Measurements from ENCODE around the gene MAP9. TPM values are rescaled to one million over a fixed set of nuclear protein-coding genes. Genes with fewer than 3 reads are reported as not detected.
A peak's percentile ranks its signal among the peaks of the same experiment; 100 is the strongest.
"Not testable (repeated sequence)": the region's sequence is repeated elsewhere in the genome, so short reads cannot be mapped to it uniquely, and the experiment has no call there.

MAP9 gene
- total RNA-seq, 1 donor = 3.5 TPM

DNA sequence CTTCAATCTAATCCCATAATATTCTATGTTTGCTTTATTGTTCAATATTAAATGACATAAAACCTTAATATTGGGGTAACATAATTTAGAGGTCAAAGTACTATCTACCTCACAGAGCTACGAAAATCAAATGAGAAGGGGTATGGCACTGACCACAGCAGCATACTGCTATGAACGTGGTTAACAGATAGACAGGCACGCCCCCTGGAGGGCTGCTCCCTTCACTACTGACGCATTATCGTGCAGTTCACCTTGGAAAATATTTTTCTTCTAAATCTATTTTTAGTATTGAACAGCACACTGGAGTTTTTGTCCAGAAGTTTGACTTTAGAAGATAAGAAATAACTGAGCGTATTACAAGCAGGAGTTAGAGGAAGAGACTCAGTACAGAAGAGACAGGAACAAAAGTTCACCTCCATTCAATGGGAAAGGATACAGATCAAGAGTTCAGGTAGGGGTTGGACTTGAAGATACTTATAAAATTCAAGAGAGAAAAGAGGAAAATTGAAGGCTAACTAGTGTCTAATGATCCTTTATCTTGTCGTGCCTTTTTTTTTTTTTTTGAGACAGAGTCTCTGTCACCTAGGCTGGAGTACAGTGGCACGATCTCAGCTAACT is 22.7 kb downstream of the MAP9 start:
- DNase-seq (ENCODE audit: low read depth in 2 of 3, low spot score in 2 of 3) = peak in 2 of 3 donors; percentile 22 to 55

DNA sequence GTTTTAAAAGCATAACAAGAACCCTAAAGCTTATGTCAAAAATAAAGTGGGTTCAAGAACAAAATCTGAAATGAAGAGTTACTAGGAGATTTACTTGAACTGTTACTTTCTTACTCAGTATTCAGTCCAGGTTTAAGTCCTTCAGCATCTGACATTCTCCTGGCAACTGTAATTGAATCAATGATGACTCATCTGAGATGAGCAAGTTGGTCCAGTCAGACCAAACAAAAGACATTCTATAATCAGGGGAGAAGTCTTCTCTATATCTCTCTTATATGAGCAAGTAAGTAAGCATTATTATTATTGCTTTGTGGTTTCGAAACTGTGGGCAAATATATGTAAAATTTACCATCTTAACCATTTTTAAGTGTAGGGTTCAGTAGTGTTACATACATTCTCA is 34.6 kb downstream of the MAP9 start:
- no peak for DNase-seq (ENCODE audit: low read depth in 2 of 3, low spot score in 2 of 3)

DNA sequence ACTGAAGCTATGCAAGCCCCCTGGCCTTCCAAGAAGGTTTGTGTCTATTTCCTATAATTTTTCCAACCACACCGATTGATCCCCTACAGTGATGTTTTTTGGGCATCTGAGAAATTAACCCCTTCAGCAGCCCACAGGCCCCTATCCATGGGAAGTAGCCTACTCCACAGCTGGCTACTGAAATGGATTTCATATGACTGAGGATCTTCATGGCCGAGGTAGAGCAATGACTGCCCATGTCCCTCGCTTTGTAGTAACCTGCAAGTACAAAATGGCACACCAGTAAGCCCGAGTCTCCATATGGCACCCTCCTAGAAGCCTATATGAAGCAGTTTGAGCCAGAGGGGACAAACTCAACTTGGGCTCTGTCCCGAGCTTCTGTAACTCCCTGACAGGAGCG is 36.8 kb downstream of the MAP9 start:
- no peak for DNase-seq (ENCODE audit: low read depth in 2 of 3, low spot score in 2 of 3)

DNA sequence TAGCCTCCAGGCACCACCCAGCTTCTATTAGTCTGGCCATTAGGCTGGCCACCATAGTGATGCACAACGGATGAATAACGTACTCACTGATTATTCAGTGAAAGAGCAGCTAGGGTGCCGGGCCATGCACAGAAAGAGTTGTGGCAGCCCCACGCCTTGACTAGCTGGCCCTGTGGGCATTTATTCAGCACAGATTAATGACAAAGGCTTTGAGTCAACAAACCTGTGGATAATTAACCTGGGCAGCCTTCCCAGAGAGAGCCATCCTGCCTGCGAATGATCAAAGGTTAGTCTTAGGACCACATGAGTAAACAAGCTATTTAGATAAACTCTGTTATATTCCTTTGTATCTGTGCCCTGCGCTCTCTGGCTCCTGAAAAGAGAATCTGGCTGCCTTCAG is 37.2 kb downstream of the MAP9 start:
- no peak for DNase-seq (ENCODE audit: low read depth in 2 of 3, low spot score in 2 of 3)

DNA sequence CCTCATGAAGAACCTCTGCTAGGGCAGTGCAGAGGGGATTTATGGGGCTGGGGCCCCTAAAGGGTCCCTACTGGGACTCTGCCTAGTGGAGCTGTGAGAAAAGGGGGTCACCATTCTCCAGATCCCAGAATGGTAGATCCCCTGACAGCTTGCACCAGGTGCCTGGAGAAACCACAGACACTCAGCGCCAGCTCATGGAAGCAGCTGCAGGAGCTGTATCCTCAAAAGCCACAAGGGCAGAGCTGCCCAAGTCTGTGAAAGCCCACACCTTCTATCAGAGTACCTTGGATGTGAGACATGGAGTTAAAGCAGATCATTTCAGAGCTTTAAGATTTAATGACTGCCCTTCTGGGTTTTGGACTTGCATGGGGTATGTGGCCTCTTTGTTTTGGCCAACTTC is 38.6 kb downstream of the MAP9 start:
- no peak for DNase-seq (ENCODE audit: low read depth in 2 of 3, low spot score in 2 of 3)

DNA sequence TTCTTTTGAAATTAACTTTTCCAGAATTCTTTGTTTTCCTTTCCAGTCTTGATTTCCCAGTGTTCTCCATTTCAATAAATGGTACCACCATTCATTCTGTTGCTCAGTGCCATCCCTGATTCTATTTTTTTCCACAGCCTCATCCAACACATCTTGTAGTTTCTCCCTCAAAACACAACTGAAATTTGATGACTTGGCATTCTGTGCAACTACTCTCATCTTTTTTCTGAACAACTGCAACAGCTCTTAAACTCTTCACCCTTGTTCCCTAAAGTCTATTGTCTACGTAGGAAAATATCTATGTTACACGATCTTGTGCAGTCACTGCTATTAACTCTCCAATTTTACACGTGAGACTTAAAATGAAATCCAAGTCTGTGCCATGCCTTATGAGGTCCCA is 40.5 kb downstream of the MAP9 start:
- no peak for DNase-seq (ENCODE audit: low read depth in 2 of 3, low spot score in 2 of 3)

DNA sequence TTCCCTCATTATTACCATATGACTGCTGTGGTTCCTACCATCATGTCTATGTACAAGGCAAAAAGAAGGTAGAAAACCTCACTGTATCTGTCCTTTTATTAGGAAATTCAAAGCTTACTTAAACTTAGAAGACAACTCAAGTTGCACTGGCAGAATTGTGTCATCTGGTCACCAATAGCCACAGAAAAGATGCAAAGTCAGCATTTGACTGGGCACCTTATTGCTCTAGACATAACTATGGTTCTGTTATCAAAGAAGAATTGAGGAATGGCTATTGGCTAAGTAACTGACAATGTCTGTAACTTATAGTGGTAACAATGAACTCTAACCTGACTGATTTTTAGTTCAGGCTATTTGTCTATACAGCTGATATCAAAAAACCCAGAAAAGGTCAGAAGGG is 45.3 kb downstream of the MAP9 start:
- no peak for DNase-seq (ENCODE audit: low read depth in 2 of 3, low spot score in 2 of 3)

DNA sequence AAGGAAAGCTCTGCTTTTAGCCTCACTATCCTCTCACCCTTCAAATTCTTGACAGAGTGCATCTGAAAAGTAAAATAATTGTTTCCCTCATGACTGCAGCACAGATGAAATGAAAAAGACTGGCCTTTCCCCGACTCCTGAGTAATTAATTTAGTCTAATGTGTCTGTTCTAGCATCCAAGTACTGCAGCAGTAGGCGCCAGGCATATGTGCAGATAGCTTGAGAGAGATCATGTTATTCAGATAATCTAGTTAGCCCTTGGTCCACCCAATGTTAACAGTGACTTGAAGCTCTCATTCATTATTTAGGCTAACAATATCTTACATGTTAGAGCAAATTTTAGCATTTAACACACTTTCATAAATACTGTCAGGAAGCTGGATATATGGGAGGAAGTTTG is 54.0 kb downstream of the MAP9 start:
- no peak for DNase-seq (ENCODE audit: low read depth in 2 of 3, low spot score in 2 of 3)

DNA sequence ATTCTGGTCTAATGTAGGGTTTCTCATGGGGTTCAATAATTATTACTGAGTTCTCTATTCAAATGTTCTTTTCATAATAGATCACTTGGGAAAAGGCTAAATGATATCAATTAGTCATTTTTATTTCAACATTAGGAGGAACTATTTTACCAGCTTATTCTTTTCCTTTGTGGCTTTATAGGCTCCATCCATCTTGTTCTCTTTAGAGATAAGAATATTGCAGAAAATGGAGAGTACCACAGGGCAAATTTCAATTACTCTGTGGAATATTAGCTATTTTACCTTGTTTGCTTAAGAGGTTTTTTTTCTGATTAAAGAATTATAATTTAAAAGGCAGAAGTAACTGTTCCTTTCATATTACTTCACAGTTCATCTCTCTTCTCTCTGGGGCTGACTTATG is 55.8 kb downstream of the MAP9 start:
- no peak for DNase-seq (ENCODE audit: low read depth in 2 of 3, low spot score in 2 of 3)

DNA sequence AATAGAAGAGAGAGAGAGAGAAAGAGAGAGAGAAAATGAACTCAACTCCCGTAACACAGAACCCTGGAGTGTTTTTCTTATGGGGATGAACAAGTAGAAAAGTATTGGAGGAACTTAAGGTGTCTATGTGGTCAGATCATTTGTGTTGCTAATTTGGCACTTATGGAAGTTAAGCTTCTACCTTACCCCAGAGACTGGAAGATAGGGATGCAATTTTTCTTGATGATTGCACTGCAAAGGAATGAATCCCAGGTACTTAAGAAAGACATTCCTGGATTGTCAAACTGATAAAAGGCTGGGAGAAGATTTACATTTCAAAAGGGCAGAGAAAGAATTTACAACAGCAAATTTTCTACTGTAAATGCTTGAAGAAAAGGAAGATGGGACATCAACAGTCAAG is 57.2 kb downstream of the MAP9 start:
- no peak for DNase-seq (ENCODE audit: low read depth in 2 of 3, low spot score in 2 of 3)

DNA sequence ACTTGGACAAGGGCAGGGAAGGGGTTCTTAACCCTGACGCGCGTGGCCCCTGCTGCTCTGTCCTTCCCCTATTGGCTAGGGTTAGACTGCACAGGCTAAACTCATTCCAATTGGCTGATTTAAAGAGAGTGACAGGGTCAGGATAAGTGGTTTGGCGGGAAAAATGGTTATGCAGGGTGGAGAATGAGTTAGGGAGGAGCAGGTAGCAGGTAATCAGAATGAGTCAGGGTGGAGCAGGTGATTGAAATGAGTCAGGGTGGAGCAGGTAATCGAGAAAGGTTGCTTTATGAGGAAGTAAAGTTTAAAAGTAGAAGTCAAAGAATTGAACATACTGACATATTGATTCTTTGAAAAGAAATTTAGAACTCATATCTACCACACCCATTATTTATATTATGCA is 64.7 kb downstream of the MAP9 start:
- not testable (repeated sequence) for DNase-seq (ENCODE audit: low read depth in 2 of 3, low spot score in 2 of 3)

DNA sequence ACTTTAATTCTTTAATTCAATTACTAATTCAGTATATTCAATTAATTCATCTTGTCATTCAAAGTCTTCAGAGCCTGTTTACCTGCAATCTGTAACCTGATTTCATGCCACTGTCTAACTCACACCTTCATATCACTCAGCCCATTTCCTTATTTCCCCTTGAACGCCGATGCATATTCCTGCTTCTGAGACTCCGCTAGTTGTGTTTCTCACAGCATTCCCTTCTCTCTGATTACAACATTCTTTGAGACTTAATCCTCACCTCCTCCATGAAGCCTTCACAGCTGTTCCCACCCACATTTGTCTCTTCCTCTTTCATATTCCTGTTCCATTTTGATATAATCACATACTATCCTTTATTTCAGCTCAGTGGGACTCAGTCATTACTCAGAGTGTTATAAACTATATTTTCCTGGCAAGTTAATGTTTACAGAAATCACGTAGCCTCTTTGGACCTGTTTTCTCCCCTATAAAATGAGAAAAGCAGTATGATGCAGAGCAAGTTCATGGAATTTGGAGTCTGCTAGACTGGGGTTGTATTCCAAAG is 69.0 kb downstream of the MAP9 start:
- no peak for DNase-seq (ENCODE audit: low read depth in 2 of 3, low spot score in 2 of 3)

DNA sequence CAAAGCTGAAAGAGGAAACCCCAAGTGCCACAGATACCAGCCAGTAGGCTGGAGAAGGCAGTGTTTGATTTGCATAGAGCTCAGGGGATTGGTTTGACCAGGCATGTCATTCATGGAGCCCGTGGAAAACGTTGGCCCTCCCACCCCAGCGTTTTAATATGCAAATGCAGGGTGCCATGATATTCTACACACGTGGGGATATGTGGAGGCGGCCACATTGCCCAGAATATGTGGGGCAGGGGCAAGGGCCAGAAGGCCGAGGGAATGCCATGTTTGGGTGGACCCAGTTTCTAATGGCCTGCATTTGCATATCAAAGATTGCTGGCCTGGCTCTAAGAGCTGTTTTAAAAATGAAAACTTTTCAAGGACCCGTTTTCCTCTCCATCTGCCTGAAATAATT is 71.1 kb downstream of the MAP9 start:
- DNase-seq (ENCODE audit: low read depth in 2 of 3, low spot score in 2 of 3) = no peak

DNA sequence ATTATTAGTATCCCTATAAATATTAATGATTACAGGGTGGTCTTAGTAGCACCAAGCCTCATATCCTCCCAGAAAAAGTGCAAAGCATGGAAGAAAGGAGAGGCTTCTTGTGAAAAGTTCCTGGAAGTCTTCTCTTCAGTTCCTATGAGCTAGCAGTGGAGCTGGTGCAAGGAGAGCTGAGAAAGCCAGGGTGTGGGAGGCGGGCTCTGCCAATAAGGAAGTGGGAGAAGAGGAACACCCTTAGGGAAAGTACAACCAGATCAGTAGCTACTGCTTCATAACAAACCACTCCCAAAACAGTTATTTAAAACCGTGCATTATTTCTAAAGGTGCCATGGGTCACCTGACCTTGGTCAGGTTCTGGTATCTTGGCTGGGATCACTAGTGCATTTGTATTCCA is 72.4 kb downstream of the MAP9 start:
- no peak for DNase-seq (ENCODE audit: low read depth in 2 of 3, low spot score in 2 of 3)

DNA sequence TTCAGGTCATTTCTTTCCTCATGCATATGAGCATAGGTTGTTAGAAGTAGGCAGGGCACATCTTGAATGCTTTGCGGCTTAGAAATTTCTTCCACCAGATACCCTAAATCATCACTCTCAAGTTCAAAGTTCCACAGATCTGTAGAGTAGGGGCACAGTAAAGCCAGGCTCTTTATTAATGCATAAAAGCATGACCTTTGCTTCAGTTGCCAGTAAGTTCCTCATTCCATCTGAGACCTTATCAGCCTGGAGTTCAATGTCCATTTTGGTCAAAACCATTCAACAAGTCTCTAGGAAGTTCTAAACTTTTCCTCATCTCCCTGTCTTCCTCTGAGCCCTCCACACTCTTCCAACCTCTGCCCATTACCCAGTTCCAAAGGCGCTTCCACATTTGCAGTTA is 77.7 kb downstream of the MAP9 start:
- DNase-seq (ENCODE audit: low read depth in 2 of 3, low spot score in 2 of 3) = no peak

Small RNA genes lying within 50 kb of the gene (small RNA-seq; reads per million reads assigned to genes)
- gene AC097467.4 (not detected), gene YWHAEP4 (not detected)

Other genes starting within 250 kb of the MAP9 start
- under 0.01 TPM for gene NPY2R, start 168.3 kb downstream of the MAP9 start, total RNA-seq